Measurements from ENCODE around the gene TSPAN5. TPM values are rescaled to one million over a fixed set of nuclear protein-coding genes. Genes with fewer than 3 reads are reported as not detected.

Gene TSPAN5
- total and polyA plus RNA-seq, 3 donors from 2014 or later = 27.8 to 57.2 (median 30.8) TPM

GRCh38 chr4:98694076-98694475 is 35.7 kb upstream of the TSPAN5 start:
- no peaks in the 10 kb centered on the region for H3K27me3 ChIP-seq
- 85 to 93% methylated on average over 10 of the region's 10 CpGs for WGBS, 2 donors
- TF ChIP-seq CTCF (IDR thresholded peaks at IDR 0.05) = no peak
- no peak for TF ChIP-seq POLR2A (IDR thresholded peaks at IDR 0.05)
- no peaks in the 10 kb centered on the region for H3K36me3 ChIP-seq (ENCODE audit: low read depth, missing control alignments)
- intact Hi-C loops (cut with DNase I; ENCODE audit: low total_unique reads) = no loop called here
- no peaks in the 10 kb centered on the region for H3K9me3 ChIP-seq
- H3K27ac ChIP-seq = no peak overlapping the region
- no peak for DNase-seq
- no peaks in the 10 kb centered on the region for H3K4me1 ChIP-seq
- H3K4me3 ChIP-seq = no peak overlapping the region

- Histone ChIP-seq H3K27ac (no peak overlapping the region), H3K9me3 (no peaks in the 10 kb centered on the region), H3K27me3 (no peaks in the 10 kb centered on the region), H3K4me1 (no peaks in the 10 kb centered on the region), H3K4me3 (no peak overlapping the region), H3K36me3 (ENCODE audit: low read depth, missing control alignments) (no peaks in the 10 kb centered on the region)
- WGBS, 2 donors = 57 to 65% methylated on average over 7 of the region's 7 CpGs
- intact Hi-C loops (cut with DNase I; ENCODE audit: low total_unique reads) = no loop called here
- TF ChIP-seq CTCF (IDR thresholded peaks at IDR 0.05) = no peak
- TF ChIP-seq POLR2A (IDR thresholded peaks at IDR 0.05) = no peak
- no peak for DNase-seq
These were observed 34.0 kb upstream of the TSPAN5 start for GRCh38 chr4:98692411-98692810.

GRCh38 chr4:98691588-98691987 is 33.2 kb upstream of the TSPAN5 start:
- Histone ChIP-seq H3K4me1 (no peaks in the 10 kb centered on the region), H3K4me3 (no peak overlapping the region), H3K9me3 (no peaks in the 10 kb centered on the region), H3K36me3 (ENCODE audit: low read depth, missing control alignments) (no peaks in the 10 kb centered on the region), H3K27ac (no peak overlapping the region), H3K27me3 (no peaks in the 10 kb centered on the region)
- WGBS, 2 donors = 81 to 83% methylated on average over 4 of the region's 4 CpGs
- TF ChIP-seq CTCF (IDR thresholded peaks at IDR 0.05) (no peak), POLR2A (IDR thresholded peaks at IDR 0.05) (no peak)
- intact Hi-C loops (cut with DNase I; ENCODE audit: low total_unique reads) = no loop called here
- DNase-seq = no peak

- 97 to 98% methylated on average over 4 of the region's 4 CpGs for WGBS, 2 donors
- no peak overlapping the region for H3K4me3 ChIP-seq
These were observed 31.2 kb upstream of the TSPAN5 start for GRCh38 chr4:98689507-98690174.

More at GRCh38 chr4:98689507-98690174, 31.2 kb upstream of the TSPAN5 start:
- TF ChIP-seq CTCF (IDR thresholded peaks at IDR 0.05) (no peak), POLR2A (IDR thresholded peaks at IDR 0.05) (no peak)
- Histone ChIP-seq H3K27ac (no peak overlapping the region), H3K36me3 (ENCODE audit: low read depth, missing control alignments) (no peaks in the 10 kb centered on the region), H3K27me3 (no peaks in the 10 kb centered on the region), H3K4me1 (no peaks in the 10 kb centered on the region), H3K9me3 (no peaks in the 10 kb centered on the region)
- intact Hi-C loops (cut with DNase I; ENCODE audit: low total_unique reads) = no loop called here
- DNase-seq = no peak

All from testis (tissue), 3 donors.